Raji (cell line): ENCODE measurements around the gene VPS13D.

Experiments
- POLR2A ChIP-seq: IDR thresholded peaks from 2 replicates; pipeline ENCODE4 v1.6.1; 2011; ENCODE audit warnings: low read depth, low read length, control low read depth; ENCODE audit not compliant: insufficient read depth

VPS13D gene

DNA sequence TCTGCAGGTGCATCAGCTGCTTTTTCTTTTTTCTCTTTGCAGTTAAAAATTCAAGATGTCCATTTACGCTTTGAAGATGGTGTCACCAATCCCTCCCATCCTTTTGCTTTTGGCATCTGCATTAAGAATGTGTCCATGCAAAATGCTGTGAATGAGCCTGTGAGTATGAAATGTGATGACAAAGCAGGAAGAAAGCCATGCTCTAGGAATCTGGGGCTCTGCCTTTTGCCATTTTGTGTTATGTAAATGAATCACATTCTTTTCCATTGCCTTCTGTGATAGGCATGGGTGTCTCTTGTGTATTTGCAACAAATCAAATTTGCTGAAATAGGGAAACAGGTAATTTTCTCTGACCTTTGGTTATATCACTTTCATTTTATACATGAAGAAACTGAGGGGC lies 19.4 kb downstream of the VPS13D start:
- no peak for TF ChIP-seq POLR2A

DNA sequence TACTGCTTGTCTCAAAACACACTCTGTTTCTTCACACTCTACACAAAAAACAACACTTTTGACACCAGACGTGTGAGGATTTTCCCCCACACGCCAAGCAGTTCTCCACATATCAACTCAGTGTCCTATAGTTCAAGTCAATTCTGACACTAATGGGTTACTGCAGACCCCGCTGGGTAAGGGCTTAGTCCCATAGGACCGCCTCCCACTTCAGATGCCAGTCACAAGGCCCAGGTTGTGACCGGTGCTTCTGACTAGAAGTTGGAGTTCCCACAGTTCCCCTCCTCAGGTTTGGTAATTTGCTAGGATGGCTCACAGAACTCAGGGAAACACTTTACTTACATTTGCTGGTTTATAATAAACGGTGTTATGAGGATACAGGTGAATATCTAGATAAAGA lies 19.9 kb downstream of the VPS13D start:
- TF ChIP-seq POLR2A, result no peak

- no peak for TF ChIP-seq POLR2A
Observed at GRCh38 chr1:12251442-12251841, 21.6 kb downstream of the VPS13D start.

DNA sequence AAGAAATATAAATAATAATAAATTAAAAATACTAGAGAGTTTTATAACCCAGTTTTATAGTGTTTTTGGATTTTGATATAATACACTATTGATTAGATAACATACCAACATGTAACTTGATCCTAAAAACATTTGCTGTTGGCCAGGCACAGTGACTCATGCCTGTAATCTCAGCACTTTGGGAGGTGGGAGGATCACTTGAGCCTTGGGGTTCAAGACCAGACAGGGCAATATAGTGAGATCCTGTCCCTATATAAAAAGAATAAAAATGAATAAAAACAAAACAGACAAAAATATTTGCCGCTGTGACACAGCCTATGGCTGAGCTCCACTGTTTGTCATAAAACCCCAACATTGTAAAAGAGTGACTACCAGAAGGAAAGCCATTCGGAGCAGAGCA lies 26.1 kb downstream of the VPS13D start:
- TF ChIP-seq POLR2A, result no peak

DNA sequence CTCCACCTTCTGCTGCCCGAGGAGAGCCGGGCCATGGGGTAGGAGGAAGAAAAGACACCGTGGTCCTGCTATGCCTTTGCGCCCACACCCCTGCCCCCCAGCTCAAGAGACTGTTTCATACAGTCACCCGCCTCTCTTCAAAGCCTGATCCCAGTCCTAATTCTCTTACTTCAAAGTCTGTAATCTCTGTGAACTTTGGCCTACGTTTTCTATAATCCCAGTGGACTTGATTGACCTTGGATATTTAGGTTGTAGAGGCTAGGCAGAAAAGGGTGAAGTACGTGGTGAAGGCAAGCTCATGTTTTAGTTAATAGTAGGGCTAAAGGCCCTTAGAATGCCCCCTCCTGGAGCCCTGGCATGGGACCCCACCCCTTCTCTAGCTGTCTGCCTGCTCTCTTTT lies 28.4 kb downstream of the VPS13D start:
- TF ChIP-seq POLR2A, result no peak

- no peak for TF ChIP-seq POLR2A
Observed at GRCh38 chr1:12269351-12269750, 39.5 kb downstream of the VPS13D start.

DNA sequence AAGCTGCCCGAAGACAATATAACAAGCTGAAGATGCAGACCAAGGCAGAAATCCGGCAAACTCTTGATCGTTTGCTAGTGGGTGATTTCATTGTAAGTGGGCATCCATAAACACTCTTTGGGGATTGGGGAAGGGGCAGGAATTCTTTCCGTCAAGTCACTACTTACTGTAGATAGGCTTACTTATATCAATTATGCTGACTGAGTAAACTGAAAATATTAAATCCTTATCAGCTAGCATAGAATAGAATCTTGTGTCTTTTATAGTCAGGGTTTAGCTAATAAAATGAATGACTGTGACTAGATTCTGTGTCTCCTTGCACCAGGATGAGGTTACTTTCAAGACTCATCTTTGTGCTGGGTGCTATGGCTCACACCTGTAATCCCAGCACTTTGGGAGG lies 41.2 kb downstream of the VPS13D start:
- TF ChIP-seq POLR2A, result no peak

DNA sequence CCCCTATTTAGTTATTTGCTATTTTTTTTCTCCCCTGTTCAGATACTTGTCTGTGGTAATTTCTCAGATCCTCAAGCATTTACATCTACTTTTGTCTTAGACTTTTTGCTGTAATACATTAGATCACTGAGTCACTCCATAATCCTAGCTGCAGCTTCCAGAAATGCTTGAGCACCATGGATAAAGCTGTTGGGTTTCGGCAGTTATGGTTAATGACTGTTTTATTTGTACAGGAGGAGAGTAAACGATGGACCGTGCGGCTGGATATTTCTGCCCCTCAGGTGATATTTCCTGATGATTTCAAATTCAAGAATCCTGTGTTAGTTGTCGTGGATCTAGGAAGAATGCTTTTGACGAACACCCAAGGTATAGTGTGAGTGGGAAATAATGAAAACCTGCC lies 42.9 kb downstream of the VPS13D start:
- no peak for TF ChIP-seq POLR2A

DNA sequence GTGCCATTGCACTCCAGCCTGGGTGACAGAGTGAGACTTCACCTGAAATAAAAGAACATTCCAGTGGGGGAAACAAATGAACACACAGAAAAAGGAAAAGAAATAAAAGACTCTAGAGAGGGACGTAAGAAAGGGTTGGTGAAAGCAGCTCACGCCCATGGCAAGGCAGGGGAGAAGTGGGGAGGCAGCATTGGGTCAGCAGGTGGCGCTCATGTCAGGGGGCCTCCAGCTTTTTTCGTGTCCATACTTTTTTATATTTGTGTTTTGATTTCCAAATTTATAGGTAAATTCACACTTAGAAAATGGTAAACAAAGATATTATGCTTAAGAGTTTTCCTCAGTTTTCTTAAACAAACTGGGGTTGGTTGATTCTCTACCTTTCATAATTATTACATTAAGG lies 45.5 kb downstream of the VPS13D start:
- no peak for TF ChIP-seq POLR2A

GRCh38 chr1:12276225-12276624 lies 46.4 kb downstream of the VPS13D start:
- TF ChIP-seq POLR2A, result no peak

GRCh38 chr1:12279003-12279402 lies 49.2 kb downstream of the VPS13D start:
- no peak for TF ChIP-seq POLR2A

- no peak for TF ChIP-seq POLR2A
Observed at GRCh38 chr1:12279728-12280464, 50.1 kb downstream of the VPS13D start.

DNA sequence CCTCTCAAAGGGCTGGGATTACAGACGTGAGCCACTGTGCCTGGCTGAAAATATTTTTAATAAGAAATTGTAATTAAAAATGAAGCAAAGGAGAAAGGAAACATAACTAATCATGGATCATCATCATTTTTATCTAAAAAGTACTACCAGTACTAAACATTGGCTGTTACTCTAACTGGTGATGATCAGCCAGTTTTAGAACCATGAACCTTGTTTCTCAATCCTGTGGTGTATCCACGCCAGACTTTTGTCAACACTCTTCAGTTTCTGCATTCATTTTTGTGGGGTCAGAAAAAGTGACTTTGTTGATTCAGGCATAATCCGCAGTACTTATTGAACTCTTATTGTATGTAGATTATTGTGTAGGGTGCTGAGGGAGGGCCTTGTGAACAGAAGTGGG lies 52.3 kb downstream of the VPS13D start:
- no peak for TF ChIP-seq POLR2A

DNA sequence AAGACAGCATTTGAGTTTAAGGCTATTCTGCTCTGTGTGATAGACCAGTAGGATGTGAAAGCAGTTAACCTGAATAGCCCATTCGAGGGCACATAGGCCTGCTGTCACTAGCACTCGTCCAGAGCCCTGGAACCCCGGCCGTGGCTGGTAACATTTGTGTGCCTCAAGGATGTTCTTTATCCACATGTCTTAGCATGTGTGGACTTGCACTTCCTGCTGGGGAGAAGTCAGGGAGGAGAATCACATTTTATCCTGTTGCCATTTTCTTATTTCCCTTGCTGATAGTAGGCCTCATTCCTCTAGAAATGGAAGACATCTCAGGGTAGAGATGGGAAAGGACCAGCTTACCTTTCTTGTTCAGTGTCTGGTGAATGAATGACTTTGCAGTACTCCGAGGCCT lies 54.7 kb downstream of the VPS13D start:
- TF ChIP-seq POLR2A, result no peak

- no peak for TF ChIP-seq POLR2A
Observed at GRCh38 chr1:12285496-12286143, 55.8 kb downstream of the VPS13D start.

- no peak for TF ChIP-seq POLR2A
Observed at GRCh38 chr1:12287869-12288268, 58.0 kb downstream of the VPS13D start.

GRCh38 chr1:12290828-12291227 lies 61.0 kb downstream of the VPS13D start:
- no peak for TF ChIP-seq POLR2A
